ENCODE data around the gene RLN3.

DNA sequence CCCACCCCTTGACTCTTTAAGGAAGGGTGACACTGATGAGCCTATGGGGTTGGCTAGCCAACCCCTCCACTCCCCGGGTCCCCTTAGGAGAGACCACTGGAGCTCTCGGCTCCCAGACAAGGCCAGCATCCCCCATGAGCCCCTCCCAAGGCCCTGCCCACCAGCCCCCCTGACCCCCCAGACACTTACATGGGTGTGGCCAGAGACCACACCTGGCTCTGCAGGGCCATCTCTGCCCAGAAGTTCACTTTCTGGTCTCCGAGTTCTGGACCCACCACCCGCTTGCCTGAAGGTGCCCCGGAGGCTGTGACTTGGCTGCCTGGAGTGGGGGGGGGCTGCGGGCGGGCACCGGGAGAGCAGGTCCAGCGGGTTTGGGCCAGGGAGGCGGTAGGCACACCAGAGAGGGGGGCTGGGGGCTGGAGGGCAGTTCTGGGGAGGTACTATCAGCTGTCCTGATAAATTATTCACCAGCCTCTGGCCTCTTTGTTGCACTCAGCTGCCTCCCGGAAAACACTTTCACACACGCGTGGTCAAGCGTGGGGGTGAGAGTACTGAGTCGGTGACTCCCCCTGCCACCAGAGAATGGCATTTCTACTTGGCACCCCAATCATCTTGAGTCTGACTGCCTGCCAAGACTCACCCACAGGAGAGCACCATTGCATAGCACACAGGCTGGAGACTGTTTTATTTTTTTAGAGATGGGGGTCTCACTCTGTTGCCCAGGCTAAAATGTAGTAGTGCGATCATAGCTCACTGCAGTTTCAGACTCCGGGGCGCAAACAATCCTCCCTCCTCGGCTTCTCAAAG lies 34.0 kb downstream of the RLN3 start, which contains the start of gene PALM3:
- TF ChIP-seq POLR2A (IDR thresholded peaks at IDR 0.05; ENCODE audit: extremely low read depth, insufficient read length) (no peak), MAX (IDR thresholded peaks at IDR 0.05; ENCODE audit: low read depth, low read length) (no peak), MYC (IDR thresholded peaks at IDR 0.05; ENCODE audit: low read depth, low read length) (no peak)
- TF ChIP-seq, protein P1, sequence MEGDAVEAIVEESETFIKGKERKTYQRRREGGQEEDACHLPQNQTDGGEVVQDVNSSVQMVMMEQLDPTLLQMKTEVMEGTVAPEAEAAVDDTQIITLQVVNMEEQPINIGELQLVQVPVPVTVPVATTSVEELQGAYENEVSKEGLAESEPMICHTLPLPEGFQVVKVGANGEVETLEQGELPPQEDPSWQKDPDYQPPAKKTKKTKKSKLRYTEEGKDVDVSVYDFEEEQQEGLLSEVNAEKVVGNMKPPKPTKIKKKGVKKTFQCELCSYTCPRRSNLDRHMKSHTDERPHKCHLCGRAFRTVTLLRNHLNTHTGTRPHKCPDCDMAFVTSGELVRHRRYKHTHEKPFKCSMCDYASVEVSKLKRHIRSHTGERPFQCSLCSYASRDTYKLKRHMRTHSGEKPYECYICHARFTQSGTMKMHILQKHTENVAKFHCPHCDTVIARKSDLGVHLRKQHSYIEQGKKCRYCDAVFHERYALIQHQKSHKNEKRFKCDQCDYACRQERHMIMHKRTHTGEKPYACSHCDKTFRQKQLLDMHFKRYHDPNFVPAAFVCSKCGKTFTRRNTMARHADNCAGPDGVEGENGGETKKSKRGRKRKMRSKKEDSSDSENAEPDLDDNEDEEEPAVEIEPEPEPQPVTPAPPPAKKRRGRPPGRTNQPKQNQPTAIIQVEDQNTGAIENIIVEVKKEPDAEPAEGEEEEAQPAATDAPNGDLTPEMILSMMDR (IDR thresholded peaks at IDR 0.05; ENCODE audit: low read depth, low read length) = no peak

All from NB4 (cell line).